Loucy (cell line): Measurements from ENCODE around the gene RSRC2.

ENCODE experiments used
- H2AFZ ChIP-seq: fragments of 200-600 bp; sonication (generic); 2 replicates; pipeline ENCODE4 v1.6.0; 2016; ENCODE audit warnings: antibody characterized with exemption, mild to moderate bottlenecking, low read length, moderate library complexity
- H3F3A ChIP-seq: fragments of 200-600 bp; 2 replicates; pipeline ENCODE4 v1.6.0; 2016; ENCODE audit warnings: antibody characterized with exemption, low read depth, mild to moderate bottlenecking
- H3K27me3 ChIP-seq: fragments of 200-600 bp; sonication (generic); 2 replicates; pipeline ENCODE4 v1.6.1; 2014; ENCODE audit warnings: low read length, mild to moderate bottlenecking; ENCODE audit not compliant: insufficient read depth, poor library complexity, severe bottlenecking
- H3K36me3 ChIP-seq: fragments of 200-600 bp; sonication (generic); 2 replicates; pipeline ENCODE4 v1.6.1; 2016; ENCODE audit warnings: low read length; ENCODE audit not compliant: insufficient read depth
- H3K4me1 ChIP-seq: fragments of 200-600 bp; sonication (generic); 2 replicates; pipeline ENCODE4 v1.5.1; 2014; ENCODE audit warnings: low read length, mild to moderate bottlenecking; ENCODE audit not compliant: insufficient read depth, poor library complexity, severe bottlenecking
- H3K4me2 ChIP-seq: fragments of 200-600 bp; sonication (generic); 2 replicates; pipeline ENCODE4 v1.6.0; 2014; ENCODE audit warnings: antibody characterized with exemption, low read length, low read depth, mild to moderate bottlenecking; ENCODE audit not compliant: poor library complexity, severe bottlenecking
- H3K4me3 ChIP-seq: fragments of 200-600 bp; sonication (generic); 2 replicates; pipeline ENCODE4 v1.5.1; 2014; ENCODE audit warnings: low read length, mild to moderate bottlenecking, mixed read lengths; ENCODE audit not compliant: poor library complexity, severe bottlenecking
- H3K79me2 ChIP-seq: fragments of 200-600 bp; sonication (generic); 2 replicates; pipeline ENCODE4 v1.6.1; 2014; ENCODE audit warnings: low read length; ENCODE audit not compliant: insufficient read depth
- H3K9ac ChIP-seq: fragments of 200-600 bp; sonication (generic); 2 replicates; pipeline ENCODE4 v1.6.0; 2014; ENCODE audit warnings: mild to moderate bottlenecking, low read depth, low read length, moderate library complexity; ENCODE audit not compliant: poor library complexity, severe bottlenecking
- H3K9me2 ChIP-seq: fragments of 200-600 bp; sonication (generic); replicated peaks from 2 replicates; pipeline ENCODE4 v1.6.1; 2016; ENCODE audit warnings: low read depth, low read length, mixed read lengths
- H3K9me3 ChIP-seq: fragments of 200-600 bp; sonication (generic); 2 replicates; pipeline ENCODE4 v1.6.1; 2014; ENCODE audit warnings: mild to moderate bottlenecking, antibody characterized with exemption, low read length, low read depth; ENCODE audit not compliant: insufficient read depth
- H4K20me1 ChIP-seq: fragments of 200-600 bp; sonication (generic); 2 replicates; pipeline ENCODE4 v1.6.0; 2014; ENCODE audit warnings: antibody characterized with exemption, low read length, mild to moderate bottlenecking; ENCODE audit not compliant: insufficient read depth, poor library complexity, severe bottlenecking
- EZH2phosphoT487 ChIP-seq: fragments of 200-600 bp; IDR thresholded peaks from 2 replicates; pipeline ENCODE4 v1.6.1; 2018; ENCODE audit warnings: antibody characterized with exemption, mild to moderate bottlenecking, moderate library complexity, borderline replicate concordance
- TF ChIP-seq, protein P1 (sequence below): fragments of 200-600 bp; sonication (generic); conservative IDR thresholded peaks from 2 replicates; pipeline ENCODE4 v1.5.1; 2014; ENCODE audit warnings: mild to moderate bottlenecking, antibody characterized with exemption, low read length

Gene RSRC2

DNA sequence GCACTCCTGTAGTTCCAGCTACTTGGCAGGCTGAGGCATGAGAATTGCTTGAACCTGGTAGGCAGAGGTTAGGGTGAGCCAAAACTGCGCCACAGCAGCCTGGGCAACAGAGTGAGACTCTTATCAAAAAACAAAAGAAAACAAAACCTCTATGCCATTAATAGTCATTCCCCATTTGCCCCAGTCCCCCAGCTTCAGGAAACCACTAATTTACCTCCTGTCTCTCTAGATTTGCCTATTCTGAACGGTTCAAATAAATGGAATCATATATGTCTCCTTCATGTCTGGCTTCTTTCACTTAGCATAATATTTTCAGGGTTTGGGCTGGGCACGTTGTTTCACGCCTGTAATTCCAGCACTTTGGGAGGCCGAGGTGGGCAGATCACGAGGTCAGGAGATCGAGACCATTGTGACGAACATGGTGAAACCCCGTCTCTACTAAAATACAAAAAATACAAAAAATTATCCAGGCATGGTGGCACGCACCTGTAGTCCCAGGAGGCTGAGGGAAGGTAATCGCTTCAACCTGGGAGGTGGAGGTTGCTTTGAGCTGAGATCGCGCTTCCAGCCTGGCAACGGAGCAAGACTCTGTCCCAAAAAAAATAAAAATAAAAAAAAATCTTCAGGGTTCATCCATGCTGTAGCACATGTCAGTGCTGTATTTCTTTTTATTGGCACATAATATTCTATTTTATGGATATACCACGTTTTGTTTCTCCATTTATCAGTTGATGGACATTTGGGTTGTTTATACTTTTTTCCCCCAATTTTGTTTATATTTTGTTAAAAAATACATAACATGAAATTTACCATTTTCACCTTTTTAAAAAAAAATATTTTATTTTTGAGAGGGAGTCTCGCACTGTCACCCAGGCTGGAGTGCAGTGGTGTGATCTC lies 32.3 kb upstream of the RSRC2 start:
- H3K79me2 ChIP-seq, result no peaks in the 10 kb centered on the region
- no peak overlapping the region for H3K4me3 ChIP-seq
- no peaks in the 10 kb centered on the region for H3K9me2 ChIP-seq
- no peaks in the 10 kb centered on the region for H3K27me3 ChIP-seq
- H3K9ac ChIP-seq, result no peak overlapping the region
- no peak for TF ChIP-seq EZH2phosphoT487
- TF ChIP-seq, protein P1, sequence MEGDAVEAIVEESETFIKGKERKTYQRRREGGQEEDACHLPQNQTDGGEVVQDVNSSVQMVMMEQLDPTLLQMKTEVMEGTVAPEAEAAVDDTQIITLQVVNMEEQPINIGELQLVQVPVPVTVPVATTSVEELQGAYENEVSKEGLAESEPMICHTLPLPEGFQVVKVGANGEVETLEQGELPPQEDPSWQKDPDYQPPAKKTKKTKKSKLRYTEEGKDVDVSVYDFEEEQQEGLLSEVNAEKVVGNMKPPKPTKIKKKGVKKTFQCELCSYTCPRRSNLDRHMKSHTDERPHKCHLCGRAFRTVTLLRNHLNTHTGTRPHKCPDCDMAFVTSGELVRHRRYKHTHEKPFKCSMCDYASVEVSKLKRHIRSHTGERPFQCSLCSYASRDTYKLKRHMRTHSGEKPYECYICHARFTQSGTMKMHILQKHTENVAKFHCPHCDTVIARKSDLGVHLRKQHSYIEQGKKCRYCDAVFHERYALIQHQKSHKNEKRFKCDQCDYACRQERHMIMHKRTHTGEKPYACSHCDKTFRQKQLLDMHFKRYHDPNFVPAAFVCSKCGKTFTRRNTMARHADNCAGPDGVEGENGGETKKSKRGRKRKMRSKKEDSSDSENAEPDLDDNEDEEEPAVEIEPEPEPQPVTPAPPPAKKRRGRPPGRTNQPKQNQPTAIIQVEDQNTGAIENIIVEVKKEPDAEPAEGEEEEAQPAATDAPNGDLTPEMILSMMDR, result no peak
- H3K36me3 ChIP-seq, result peaks cover 77% of the 10 kb centered on the region
- no peak overlapping the region for H3K4me2 ChIP-seq
- H3K4me1 ChIP-seq, result no peaks in the 10 kb centered on the region
- H3F3A ChIP-seq, result no peaks in the 10 kb centered on the region
- no peak overlapping the region for H2AFZ ChIP-seq
- H3K9me3 ChIP-seq, result no peaks in the 10 kb centered on the region
- no peaks in the 10 kb centered on the region for H4K20me1 ChIP-seq

DNA sequence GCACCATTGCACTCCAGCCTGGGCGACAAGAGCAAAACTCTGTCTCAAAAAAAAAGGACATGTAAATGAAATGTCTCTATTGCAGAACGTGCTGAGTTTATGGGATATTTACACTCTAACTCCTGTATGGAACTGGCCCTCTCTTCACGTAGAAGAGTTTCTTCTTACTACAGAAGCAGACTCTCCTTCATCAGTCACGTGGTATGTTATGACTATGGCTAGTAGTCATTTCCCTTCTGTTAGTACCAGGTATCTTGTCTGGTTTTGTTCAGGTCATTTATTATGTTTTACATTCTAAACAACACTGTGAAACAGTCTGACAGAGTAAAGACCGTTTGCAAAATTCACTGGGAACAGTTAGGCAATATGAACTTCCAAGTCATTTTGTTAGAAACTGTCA lies 20.6 kb upstream of the RSRC2 start:
- no peak overlapping the region for H3K4me2 ChIP-seq
- no peak overlapping the region for H2AFZ ChIP-seq
- H3K4me3 ChIP-seq, result no peak overlapping the region
- H3F3A ChIP-seq, result no peaks in the 10 kb centered on the region
- no peaks in the 10 kb centered on the region for H3K9me2 ChIP-seq
- no peak for TF ChIP-seq EZH2phosphoT487
- TF ChIP-seq, protein P1, result no peak
- H3K36me3 ChIP-seq, result peaks cover 84% of the 10 kb centered on the region
- no peaks in the 10 kb centered on the region for H3K4me1 ChIP-seq
- H3K79me2 ChIP-seq, result no peaks in the 10 kb centered on the region
- no peaks in the 10 kb centered on the region for H4K20me1 ChIP-seq
- no peaks in the 10 kb centered on the region for H3K9me3 ChIP-seq
- no peaks in the 10 kb centered on the region for H3K27me3 ChIP-seq
- no peak overlapping the region for H3K9ac ChIP-seq

DNA sequence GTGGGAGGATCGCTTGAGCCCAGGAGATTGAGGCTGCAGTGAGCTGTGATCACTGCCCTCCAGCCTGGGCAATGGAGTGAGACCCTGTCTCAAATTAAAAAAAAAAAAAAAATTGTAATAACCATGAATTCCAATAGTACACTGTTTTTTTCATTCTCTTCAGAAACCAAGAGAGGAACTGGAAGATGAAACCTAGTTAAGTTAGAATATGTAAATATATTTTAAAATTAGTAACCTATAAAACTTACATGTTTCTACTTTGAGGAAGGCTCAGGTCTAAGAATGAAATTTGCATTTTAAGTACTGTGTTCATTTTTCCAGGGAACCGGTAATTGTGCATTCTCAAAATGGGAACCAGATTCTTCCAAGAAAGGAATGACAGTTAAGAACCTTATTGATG lies 19.1 kb upstream of the RSRC2 start:
- no peak overlapping the region for H3K4me3 ChIP-seq
- H3K9me3 ChIP-seq, result no peaks in the 10 kb centered on the region
- no peak overlapping the region for H3K4me2 ChIP-seq
- H3F3A ChIP-seq, result no peaks in the 10 kb centered on the region
- H3K79me2 ChIP-seq, result no peaks in the 10 kb centered on the region
- TF ChIP-seq, protein P1, result no peak
- no peak for TF ChIP-seq EZH2phosphoT487
- H3K36me3 ChIP-seq, result peaks cover 75% of the 10 kb centered on the region
- H3K4me1 ChIP-seq, result no peaks in the 10 kb centered on the region
- no peaks in the 10 kb centered on the region for H3K9me2 ChIP-seq
- no peak overlapping the region for H3K9ac ChIP-seq
- H4K20me1 ChIP-seq, result no peaks in the 10 kb centered on the region
- H2AFZ ChIP-seq, result no peak overlapping the region
- H3K27me3 ChIP-seq, result no peaks in the 10 kb centered on the region
